ENCODE results near the gene MRPL34.
A peak's percentile ranks its signal among the peaks of the same experiment; 100 is the strongest.

Gene MRPL34

DNA sequence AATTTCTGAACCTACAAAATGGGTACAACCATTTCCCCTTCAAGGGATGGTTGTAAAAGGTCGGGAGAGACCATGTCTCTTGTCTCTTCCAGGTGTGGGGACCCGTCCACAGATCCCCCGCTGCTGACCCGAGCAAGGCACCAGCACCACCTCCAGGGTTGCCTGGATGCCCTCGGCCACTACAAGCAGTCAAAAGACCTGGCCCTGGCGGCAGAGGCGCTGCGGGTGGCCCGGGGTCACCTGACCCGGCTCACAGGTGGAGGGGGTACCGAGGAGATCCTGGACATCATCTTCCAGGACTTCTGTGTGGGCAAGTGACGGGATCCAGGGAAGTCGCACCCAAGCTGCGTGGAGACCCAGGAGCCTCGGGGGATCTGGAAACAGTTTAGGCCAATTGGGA is 35.7 kb downstream of the MRPL34 start:
- no peak for DNase-seq (ENCODE audit: low read depth in 2 of 2)

DNA sequence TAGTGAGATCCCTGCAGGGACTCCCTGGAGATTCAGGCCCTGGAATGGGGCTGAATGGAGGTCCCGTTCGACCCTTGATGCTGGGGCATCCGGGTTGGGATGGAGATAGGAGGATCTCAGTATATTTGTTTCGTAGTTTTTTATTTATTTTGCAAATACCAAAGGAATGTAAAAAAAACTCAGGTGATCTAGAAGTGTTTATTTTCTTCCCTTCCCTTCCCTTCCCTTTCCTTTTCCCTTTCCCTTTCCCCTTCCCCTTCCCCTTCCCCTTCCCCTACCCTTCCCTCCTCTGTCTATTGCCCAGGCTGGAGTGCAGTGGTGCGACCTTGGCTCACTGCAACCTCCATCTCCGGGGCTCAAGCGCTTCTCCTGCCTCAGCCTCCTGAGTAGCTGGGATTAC is 36.2 kb downstream of the MRPL34 start:
- no peak for DNase-seq (ENCODE audit: low read depth in 2 of 2)

DNA sequence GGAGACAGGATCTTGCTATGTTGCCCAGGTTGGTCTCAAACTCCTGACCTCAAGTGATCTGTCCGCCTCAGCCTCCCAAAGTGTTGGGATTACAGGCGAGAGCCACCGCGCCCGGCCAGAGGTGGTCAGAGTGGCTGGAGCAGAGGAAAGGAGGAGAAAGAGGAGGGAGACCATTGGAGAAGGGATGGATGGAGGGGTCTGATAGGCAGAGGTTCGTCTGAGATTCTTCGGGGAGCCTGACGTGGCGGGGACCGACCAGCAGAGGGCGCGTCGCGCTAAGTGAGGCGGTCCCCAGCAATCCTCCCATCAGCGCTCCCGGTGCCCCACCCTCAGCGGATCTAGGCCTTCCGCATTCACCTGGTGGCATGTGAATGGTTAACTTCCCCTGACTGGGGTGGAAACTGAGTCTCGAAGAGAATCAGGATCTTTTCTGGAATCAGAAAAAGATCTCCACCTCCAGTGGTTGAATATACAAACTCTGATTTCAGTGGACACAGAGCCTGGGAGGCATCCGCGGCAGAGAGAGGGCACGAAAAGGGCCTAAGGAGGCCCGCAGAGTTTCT is 40.5 kb downstream of the MRPL34 start:
- DNase-seq (ENCODE audit: low read depth in 2 of 2), result peak; percentile 70 to 80

DNA sequence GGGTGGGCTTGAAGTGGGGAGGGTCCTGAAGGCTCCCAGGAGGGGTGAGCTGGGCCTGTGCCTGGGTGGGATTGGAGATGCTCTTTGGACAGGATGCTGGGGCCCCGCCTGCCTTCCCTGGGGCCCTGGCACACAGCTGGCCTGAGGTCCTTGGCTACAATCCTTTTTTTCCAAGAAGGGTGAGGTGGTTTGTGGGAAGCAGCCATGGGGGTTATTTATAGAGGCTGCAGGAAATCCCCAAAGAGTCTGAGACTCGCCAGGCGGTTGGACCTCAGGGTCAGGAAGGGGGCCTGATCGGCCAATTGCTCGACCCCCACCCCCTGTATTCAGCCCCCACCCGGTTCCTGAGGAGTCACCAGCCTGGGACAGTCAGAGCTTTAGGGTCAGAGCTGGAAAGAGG is 41.7 kb downstream of the MRPL34 start:
- DNase-seq (ENCODE audit: low read depth in 2 of 2), result no peak

DNA sequence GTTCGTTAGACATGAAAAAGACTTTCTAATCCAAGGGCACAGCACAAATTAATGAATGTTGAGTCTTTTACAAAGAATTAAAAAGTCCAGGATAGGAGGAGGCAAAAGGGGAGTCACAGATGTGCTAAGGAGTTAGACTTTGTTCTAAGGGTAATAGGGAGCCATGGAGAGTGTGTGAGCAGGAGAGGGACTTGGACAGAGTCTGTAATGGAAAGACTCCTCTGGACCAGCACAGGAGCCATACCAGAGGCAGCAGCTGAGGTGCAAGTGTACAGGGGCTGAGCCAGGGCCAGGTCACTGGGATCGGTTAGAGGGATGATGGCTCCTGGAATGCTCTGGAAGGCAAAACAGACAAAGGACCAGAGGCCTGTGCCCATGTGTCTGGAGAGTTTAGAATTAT is 42.2 kb downstream of the MRPL34 start:
- DNase-seq (ENCODE audit: low read depth in 2 of 2), result no peak

DNA sequence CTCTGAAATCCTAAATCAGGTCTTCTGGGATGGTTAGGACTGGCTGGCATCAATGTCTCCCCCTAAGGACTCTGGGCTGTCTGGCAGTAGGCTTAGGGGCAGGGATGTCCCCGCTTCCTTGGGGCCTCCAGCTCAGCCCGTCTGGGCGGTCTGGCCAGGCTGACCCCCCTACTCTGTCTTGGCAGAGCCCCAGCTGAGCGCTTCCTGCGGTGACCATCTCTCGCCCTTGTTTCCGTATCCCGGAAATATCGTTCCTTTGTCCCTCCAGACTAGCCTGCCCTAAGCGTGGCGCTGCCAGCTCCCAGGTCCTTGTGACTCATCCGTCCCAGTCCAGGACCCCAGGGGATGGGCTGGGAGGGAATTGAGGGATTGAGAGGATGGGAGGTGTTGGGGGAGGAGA is 43.0 kb downstream of the MRPL34 start:
- no peak for DNase-seq (ENCODE audit: low read depth in 2 of 2)

DNA sequence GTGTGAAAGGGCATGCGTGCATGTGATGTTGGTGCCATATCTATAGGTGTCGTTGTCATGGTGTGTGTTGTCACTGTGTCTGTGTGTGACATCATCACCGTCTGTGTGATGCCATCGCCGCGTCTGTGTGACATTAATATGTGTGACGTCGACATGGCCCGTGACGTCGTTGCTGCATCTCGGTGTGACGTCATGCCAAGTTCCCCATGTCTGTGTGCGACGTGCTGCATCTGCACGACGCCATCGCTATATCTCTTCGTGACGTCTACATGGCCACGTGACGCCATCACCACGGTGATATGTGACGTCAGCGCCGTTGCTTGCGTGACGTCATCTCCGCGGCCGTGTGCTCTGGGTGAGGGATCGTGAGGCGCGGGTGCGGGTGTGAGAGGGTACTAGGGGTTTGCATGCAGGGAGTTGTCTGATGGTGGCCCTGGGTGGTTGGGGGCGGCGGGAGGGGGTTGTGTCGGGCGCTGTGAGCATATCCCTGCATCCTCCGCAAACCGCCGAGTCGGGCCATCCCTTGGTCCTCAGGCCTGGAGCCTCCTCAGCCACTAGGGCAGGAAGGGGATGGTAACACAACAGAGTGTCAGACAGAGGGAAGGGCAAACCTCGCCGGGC is 46.3 kb downstream of the MRPL34 start:
- DNase-seq (ENCODE audit: low read depth in 2 of 2), result no peak

DNA sequence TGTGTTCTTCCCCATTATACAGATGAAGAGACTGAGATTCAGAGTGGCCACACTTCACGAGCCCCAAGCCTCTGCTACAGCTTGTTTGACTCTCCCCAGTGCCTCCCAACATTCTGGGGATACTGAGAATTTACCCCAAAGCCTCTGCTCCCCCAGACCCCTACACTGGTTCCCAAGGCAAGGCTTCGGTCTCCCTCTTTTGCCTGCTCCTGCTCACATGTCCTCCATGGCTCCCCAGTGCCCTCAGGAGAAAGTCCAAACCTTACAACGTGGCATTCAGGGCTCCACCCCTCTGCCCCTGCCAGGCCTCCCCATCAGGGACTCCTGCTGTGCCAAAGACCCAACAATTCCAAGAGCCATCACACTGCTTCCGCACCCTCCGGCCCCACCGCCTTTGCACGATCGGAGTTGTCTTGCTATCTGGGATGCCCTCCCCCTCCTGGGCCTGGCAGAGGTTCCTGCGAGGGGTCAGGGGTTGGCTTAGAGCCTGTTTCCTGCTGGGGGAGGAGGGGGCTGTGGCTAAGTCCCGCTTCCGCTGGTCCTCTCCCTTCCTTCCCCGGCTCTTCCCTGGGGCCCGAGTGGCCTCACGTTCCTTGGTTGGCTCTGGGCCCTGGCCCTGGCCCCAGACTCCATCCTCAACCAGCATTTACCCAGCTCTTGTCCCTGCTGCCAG is 47.1 kb downstream of the MRPL34 start:
- DNase-seq (ENCODE audit: low read depth in 2 of 2), result no peak

DNA sequence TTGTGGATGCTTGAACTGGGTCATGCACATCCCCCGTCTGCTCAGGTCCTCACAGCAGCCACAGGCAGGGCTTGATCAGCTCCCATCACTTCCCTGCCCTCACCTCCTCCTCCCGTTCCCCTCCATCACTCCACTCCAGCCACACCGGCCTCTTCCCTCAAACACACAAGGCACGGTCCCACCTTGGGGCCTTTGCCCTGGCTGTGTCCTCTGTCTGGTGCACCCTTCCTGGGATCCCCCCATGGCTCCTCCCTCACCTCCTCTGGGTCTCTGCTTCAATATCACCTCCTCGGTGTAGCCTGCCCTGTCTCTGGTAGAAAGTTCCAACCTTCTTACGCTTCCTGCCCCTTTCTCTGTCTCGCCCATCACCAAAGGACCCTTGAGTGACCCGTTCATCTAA is 47.7 kb downstream of the MRPL34 start:
- no peak for DNase-seq (ENCODE audit: low read depth in 2 of 2)
